CD4-positive, alpha-beta T cell (primary cell): ENCODE results near the gene USP53. TPM values are rescaled to one million over a fixed set of nuclear protein-coding genes. Genes with fewer than 3 reads are reported as not detected.

ENCODE experiments used
- ATAC-seq: fragments of 200-7000 bp; cut with Tn5 transposase; one replicate; pipeline ENCODE4 v1.10.0; 2022; ENCODE audit warnings: mild to moderate bottlenecking; ENCODE audit not compliant: poor library complexity
- CTCF ChIA-PET: fragments of 350-600 bp; sonication (Branson Sonifier 250); formaldehyde crosslinking; loops from one replicate; lab custom pipeline; 2021; ENCODE audit warnings: antibody characterized with exemption, inconsistent platforms; lab: Charles Lee
- POLR2A ChIA-PET: fragments of 350-600 bp; sonication (Branson Sonifier 250); formaldehyde crosslinking; loops from one replicate; lab custom pipeline; 2021; ENCODE audit warnings: antibody characterized with exemption, inconsistent platforms; lab: Charles Lee
- DNase-seq, 14 experiments: peaks; one replicate each; pipeline ENCODE4 v3.0.0-alpha.2; 2013 to 2020; ENCODE audit warnings: mixed read lengths in 2 of 14
- H3K27ac ChIP-seq, 2 donors: one replicate each; pipeline versions ENCODE4 v1.5.1 to v1.7.0; 2013; ENCODE audit warnings: low read length in 2 of 2, low read depth in 1 of 2, mild to moderate bottlenecking in 1 of 2
- H3K27me3 ChIP-seq, 2 experiments: 1 replicate in 1 of 2; 2 replicates in 1 of 2; pipeline versions ENCODE4 v1.6.1 to v1.7.0; 2013; ENCODE audit warnings: low read length in 2 of 2, control low read depth in 1 of 2, mild to moderate bottlenecking in 1 of 2, moderate library complexity in 1 of 2; ENCODE audit not compliant: insufficient read depth in 2 of 2, control insufficient read depth in 1 of 2
- H3K36me3 ChIP-seq: one replicate; pipeline ENCODE4 v1.6.1; 2013; ENCODE audit warnings: low read length, control low read depth; ENCODE audit not compliant: insufficient read depth
- H3K4me1 ChIP-seq: one replicate; pipeline ENCODE4 v1.6.1; 2013; ENCODE audit warnings: low read length, control low read depth; ENCODE audit not compliant: insufficient read depth
- H3K4me3 ChIP-seq: one replicate; pipeline ENCODE4 v1.5.1; 2013; ENCODE audit warnings: mild to moderate bottlenecking, low read length, moderate library complexity
- H3K9me3 ChIP-seq, 2 experiments: 1 replicate in 1 of 2; 2 replicates in 1 of 2; pipeline versions ENCODE4 v1.6.1 to v1.7.0; 2013; ENCODE audit warnings: low read length in 2 of 2, mild to moderate bottlenecking in 2 of 2, control low read depth in 1 of 2, moderate library complexity in 1 of 2; ENCODE audit not compliant: control insufficient read depth in 1 of 2, insufficient read depth in 1 of 2
- H3K27ac Mint-ChIP-seq: one replicate; pipeline ENCODE4 v1.8.0; 2020; ENCODE audit warnings: mixed read lengths
- H3K27me3 Mint-ChIP-seq: one replicate; pipeline ENCODE4 v1.8.0; 2021; ENCODE audit warnings: mixed read lengths
- H3K36me3 Mint-ChIP-seq: one replicate; pipeline ENCODE4 v1.8.0; 2021; ENCODE audit warnings: low read depth, mixed read lengths
- H3K4me1 Mint-ChIP-seq: one replicate; pipeline ENCODE4 v1.8.0; 2021; ENCODE audit warnings: low read depth, mixed read lengths
- H3K4me3 Mint-ChIP-seq: one replicate; pipeline ENCODE4 v1.8.0; 2020; ENCODE audit warnings: mild to moderate bottlenecking, mixed read lengths
- H3K9me3 Mint-ChIP-seq: one replicate; pipeline ENCODE4 v1.8.0; 2020; ENCODE audit warnings: mixed read lengths
- intact Hi-C, 2 experiments: fragments of 100-400 bp; cut with DNase I in 1 of 2; cut with micrococcal nuclease in 1 of 2; formaldehyde crosslinking; loops; one replicate each; pipeline versions ENCODE4 v1.15.1 to v1.9.0; 2023 to 2025; cut with DNase I, micrococcal nuclease
- total RNA-seq, 174 experiments: library from RNA in 2 of 174; stranded (reverse) in 2 of 174; gene quantifications; one replicate each; pipeline ENCODE4 v1.2.3 and lab custom pipeline; 2021 to 2026
- TF ChIP-seq, protein P1 (sequence below): fragments of 200-600 bp; IDR thresholded peaks from one replicate; pipeline ENCODE4 v1.8.0; 2022; ENCODE audit warnings: antibody characterized with exemption, mild to moderate bottlenecking

USP53 gene
- total RNA-seq, 2 experiments from 2014 or later: 15.1 to 15.5 TPM

DNA sequence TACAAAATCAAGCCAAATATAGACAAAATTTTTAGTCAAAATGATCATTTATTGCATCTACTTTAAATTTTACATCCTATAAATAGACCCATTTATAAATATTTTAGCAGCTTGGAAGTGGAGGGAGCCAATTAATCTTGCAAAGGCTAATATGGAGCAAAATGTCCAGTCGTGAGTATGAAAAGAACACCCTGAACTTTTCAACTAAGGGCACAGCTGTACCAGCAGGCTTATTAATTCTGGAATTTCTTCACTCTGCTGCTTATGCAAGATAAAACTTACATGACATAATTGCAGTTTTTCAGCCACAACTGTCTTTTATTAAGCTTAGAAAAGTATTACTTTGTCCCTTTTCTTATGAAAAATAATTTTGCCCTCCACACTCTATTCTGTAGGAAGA lies 22.9 kb upstream of the USP53 start:
- ChIA-PET CTCF (interaction anchor here (1.5 kb wide), 1 partner anchor 11 kb away, joined by 4 read pairs; no protein-coding TSS in a partner anchor), POLR2A (interaction anchor here (1.3 kb wide), 1 partner anchor 22 kb away, joined by 3 read pairs; the partner anchor contains the start of gene USP53)
- H3K4me3 ChIP-seq: no peak overlapping the region
- no peak for DNase-seq
- ATAC-seq: no peak
- no peak overlapping the region for H3K27ac ChIP-seq
- TF ChIP-seq, protein P1, sequence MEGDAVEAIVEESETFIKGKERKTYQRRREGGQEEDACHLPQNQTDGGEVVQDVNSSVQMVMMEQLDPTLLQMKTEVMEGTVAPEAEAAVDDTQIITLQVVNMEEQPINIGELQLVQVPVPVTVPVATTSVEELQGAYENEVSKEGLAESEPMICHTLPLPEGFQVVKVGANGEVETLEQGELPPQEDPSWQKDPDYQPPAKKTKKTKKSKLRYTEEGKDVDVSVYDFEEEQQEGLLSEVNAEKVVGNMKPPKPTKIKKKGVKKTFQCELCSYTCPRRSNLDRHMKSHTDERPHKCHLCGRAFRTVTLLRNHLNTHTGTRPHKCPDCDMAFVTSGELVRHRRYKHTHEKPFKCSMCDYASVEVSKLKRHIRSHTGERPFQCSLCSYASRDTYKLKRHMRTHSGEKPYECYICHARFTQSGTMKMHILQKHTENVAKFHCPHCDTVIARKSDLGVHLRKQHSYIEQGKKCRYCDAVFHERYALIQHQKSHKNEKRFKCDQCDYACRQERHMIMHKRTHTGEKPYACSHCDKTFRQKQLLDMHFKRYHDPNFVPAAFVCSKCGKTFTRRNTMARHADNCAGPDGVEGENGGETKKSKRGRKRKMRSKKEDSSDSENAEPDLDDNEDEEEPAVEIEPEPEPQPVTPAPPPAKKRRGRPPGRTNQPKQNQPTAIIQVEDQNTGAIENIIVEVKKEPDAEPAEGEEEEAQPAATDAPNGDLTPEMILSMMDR: no peak
- H3K4me1 ChIP-seq: no peaks in the 10 kb centered on the region
- Mint-ChIP-seq H3K27me3 (no peaks in the 10 kb centered on the region), H3K4me1 (no peaks in the 10 kb centered on the region), H3K9me3 (no peaks in the 10 kb centered on the region), H3K36me3 (no peaks in the 10 kb centered on the region), H3K27ac (no peak overlapping the region), H3K4me3 (no peak overlapping the region)
- no peaks in the 10 kb centered on the region for H3K9me3 ChIP-seq
- no peaks in the 10 kb centered on the region for H3K27me3 ChIP-seq
- no peaks in the 10 kb centered on the region for H3K36me3 ChIP-seq
- intact Hi-C loops: no loop called here

DNA sequence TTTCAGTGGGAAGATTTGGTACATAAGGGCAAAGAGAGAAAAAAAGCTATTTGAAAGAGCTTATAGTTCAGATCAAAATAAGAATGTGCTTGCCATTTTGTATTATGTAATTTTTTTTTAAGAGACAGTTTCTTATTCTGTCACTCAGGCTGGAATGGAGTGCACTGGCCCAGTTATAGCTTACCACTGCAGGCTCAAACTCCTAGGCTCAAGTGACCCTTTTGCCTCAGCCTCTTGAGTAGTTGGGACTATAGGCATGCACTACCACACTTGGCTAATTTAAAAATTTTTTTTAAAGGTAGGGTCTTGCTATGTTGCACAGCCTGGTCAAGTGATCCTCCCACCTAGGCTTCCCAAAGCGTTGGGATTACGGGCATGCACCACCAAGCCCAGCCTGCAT lies 22.2 kb upstream of the USP53 start:
- POLR2A ChIA-PET: interaction anchor here (1.3 kb wide), 1 partner anchor 22 kb away, joined by 3 read pairs; the partner anchor contains the start of gene USP53
- Mint-ChIP-seq H3K27me3 (no peaks in the 10 kb centered on the region), H3K36me3 (no peaks in the 10 kb centered on the region), H3K9me3 (no peaks in the 10 kb centered on the region), H3K27ac (no peak overlapping the region), H3K4me1 (no peaks in the 10 kb centered on the region), H3K4me3 (no peak overlapping the region)
- no peak for ATAC-seq
- H3K4me1 ChIP-seq: no peaks in the 10 kb centered on the region
- H3K27me3 ChIP-seq: no peaks in the 10 kb centered on the region
- TF ChIP-seq, protein P1: no peak
- no peak overlapping the region for H3K4me3 ChIP-seq
- H3K36me3 ChIP-seq: no peaks in the 10 kb centered on the region
- intact Hi-C loops: no loop called here
- no peaks in the 10 kb centered on the region for H3K9me3 ChIP-seq
- no peak for DNase-seq
- H3K27ac ChIP-seq: no peak overlapping the region
- CTCF ChIA-PET: interaction anchor here (1.5 kb wide), 1 partner anchor 11 kb away, joined by 4 read pairs; no protein-coding TSS in a partner anchor

DNA sequence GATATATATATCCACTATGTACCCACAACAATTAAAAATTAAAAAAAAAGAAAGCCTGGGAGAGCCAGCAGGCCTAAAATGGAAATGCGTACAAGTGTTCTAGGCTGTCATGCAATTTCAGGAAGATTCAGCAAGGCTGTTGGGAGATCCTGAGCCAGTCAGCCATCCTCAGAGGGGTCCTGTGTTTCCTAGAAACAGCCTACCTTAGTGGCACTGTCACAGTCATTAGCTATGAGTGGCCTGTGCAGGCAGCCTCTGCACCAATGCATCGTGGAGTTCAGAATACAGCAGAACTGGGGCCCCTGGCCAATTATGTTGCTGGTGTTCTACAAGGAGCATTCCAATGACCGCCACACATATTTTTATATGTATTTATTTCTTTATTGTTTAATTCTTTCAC lies 21.0 kb upstream of the USP53 start:
- CTCF ChIA-PET: interaction anchor here (1.5 kb wide), 1 partner anchor 12 kb away, joined by 4 read pairs; no protein-coding TSS in a partner anchor
- no peaks in the 10 kb centered on the region for H3K9me3 ChIP-seq
- DNase-seq (no peak), ATAC-seq (no peak)
- Mint-ChIP-seq H3K27me3 (no peaks in the 10 kb centered on the region), H3K4me1 (no peaks in the 10 kb centered on the region), H3K36me3 (no peaks in the 10 kb centered on the region), H3K9me3 (no peaks in the 10 kb centered on the region), H3K27ac (no peak overlapping the region), H3K4me3 (no peak overlapping the region)
- intact Hi-C loops: no loop called here
- POLR2A ChIA-PET: no interaction called here
- H3K4me3 ChIP-seq: no peak overlapping the region
- no peaks in the 10 kb centered on the region for H3K27me3 ChIP-seq
- no peak overlapping the region for H3K27ac ChIP-seq
- no peaks in the 10 kb centered on the region for H3K4me1 ChIP-seq
- H3K36me3 ChIP-seq: no peaks in the 10 kb centered on the region
- TF ChIP-seq, protein P1: no peak
